HL-60 (cell line): ENCODE data around the gene PSRC1.

ENCODE experiments used
- CTCF ChIP-seq: IDR thresholded peaks from one replicate; pipeline ENCODE4 v1.5.1; 2011; ENCODE audit warnings: low read length, control low read depth, inconsistent platforms; ENCODE audit not compliant: insufficient read depth
- GABPA ChIP-seq: IDR thresholded peaks from 2 replicates; pipeline ENCODE4 v1.6.1; 2012; ENCODE audit warnings: low read depth

- TF ChIP-seq CTCF, result no peak
- no peak for TF ChIP-seq GABPA
Observed at GRCh38 chr1:109304226-109304920, 21.4 kb upstream of the PSRC1 start.
